Neural progenitor cell (in vitro differentiated cells): ENCODE measurements around the gene COL25A1. TPM values are rescaled to one million over a fixed set of nuclear protein-coding genes. Genes with fewer than 3 reads are reported as not detected.

ENCODE experiments used
- DNase-seq: peaks from one replicate; pipeline ENCODE4 v3.0.0-alpha.2; 2016; ENCODE audit warnings: low spot score
- H2AFZ ChIP-seq: fragments of 200-600 bp; sonication (generic); replicated peaks from 2 replicates; pipeline ENCODE4 v1.6.1; 2016; ENCODE audit warnings: antibody characterized with exemption
- H3F3A ChIP-seq: fragments of 200-600 bp; sonication (generic); 2 replicates; pipeline ENCODE4 v1.6.1; 2016; ENCODE audit warnings: antibody characterized with exemption, low read depth
- H3K27ac ChIP-seq: fragments of 200-600 bp; sonication (generic); 2 replicates; pipeline ENCODE4 v1.5.1; 2016; ENCODE audit warnings: mild to moderate bottlenecking
- H3K27me3 ChIP-seq: fragments of 200-600 bp; sonication (generic); 2 replicates; pipeline ENCODE4 v1.6.1; 2016; ENCODE audit warnings: mild to moderate bottlenecking, moderate library complexity
- H3K36me3 ChIP-seq: fragments of 200-600 bp; sonication (generic); 2 replicates; pipeline ENCODE4 v1.5.1; 2016
- H3K4me1 ChIP-seq: fragments of 200-600 bp; sonication (generic); 2 replicates; pipeline ENCODE4 v1.6.1; 2016; ENCODE audit warnings: mixed run types
- H3K4me2 ChIP-seq: fragments of 200-600 bp; sonication (generic); 2 replicates; pipeline ENCODE4 v1.6.1; 2016
- H3K4me3 ChIP-seq: fragments of 200-600 bp; sonication (generic); 2 replicates; pipeline ENCODE4 v1.5.1; 2016
- H3K79me2 ChIP-seq: fragments of 200-600 bp; sonication (generic); 2 replicates; pipeline ENCODE4 v1.6.1; 2016; ENCODE audit warnings: low read depth
- H3K9ac ChIP-seq: fragments of 200-600 bp; sonication (generic); 2 replicates; pipeline ENCODE4 v1.6.1; 2016
- H3K9me3 ChIP-seq: fragments of 200-600 bp; sonication (generic); 2 replicates; pipeline ENCODE4 v1.5.1; 2016; ENCODE audit warnings: low read depth
- H4K20me1 ChIP-seq: fragments of 200-600 bp; sonication (generic); 2 replicates; pipeline ENCODE4 v1.6.1; 2016; ENCODE audit warnings: low read depth
- H3K27ac Mint-ChIP-seq: 3 replicates; pipeline ENCODE4 v1.8.0; 2021; ENCODE audit warnings: mixed read lengths
- H3K27me3 Mint-ChIP-seq: 2 replicates; pipeline ENCODE4 v1.8.0; 2022; ENCODE audit warnings: low read depth, mild to moderate bottlenecking, inconsistent platforms, moderate library complexity, mixed read lengths; ENCODE audit not compliant: insufficient read depth
- H3K36me3 Mint-ChIP-seq: 3 replicates; pipeline ENCODE4 v1.8.0; 2021; ENCODE audit warnings: mixed read lengths
- H3K4me1 Mint-ChIP-seq: 3 replicates; pipeline ENCODE4 v1.8.0; 2021; ENCODE audit warnings: mixed read lengths
- H3K4me3 Mint-ChIP-seq: 3 replicates; pipeline ENCODE4 v1.8.0; 2021; ENCODE audit warnings: mild to moderate bottlenecking, moderate library complexity, mixed read lengths
- H3K9me3 Mint-ChIP-seq: 3 replicates; pipeline ENCODE4 v1.8.0; 2020; ENCODE audit warnings: mixed read lengths
- CTCF ChIP-seq: fragments of 200-600 bp; sonication (generic); IDR thresholded peaks from 2 replicates; pipeline ENCODE4 v1.5.1; 2017; ENCODE audit warnings: antibody characterized with exemption, mild to moderate bottlenecking
- EZH2 ChIP-seq: fragments of 200-600 bp; sonication (generic); IDR thresholded peaks from 2 replicates; pipeline ENCODE4 v1.6.1; 2017; ENCODE audit warnings: antibody characterized with exemption, mild to moderate bottlenecking, moderate library complexity
- EZH2phosphoT487 ChIP-seq: fragments of 200-600 bp; sonication (generic); IDR thresholded peaks from 2 replicates; pipeline ENCODE4 v1.6.1; 2017; ENCODE audit warnings: antibody characterized with exemption
- total RNA-seq: library from RNA; depleted of rRNA; stranded (reverse); fragments of >200 nt; gene quantifications from 2 replicates; pipeline ENCODE4 v1.2.3, GENCODE V29; 2015; ENCODE audit warnings: low replicate concordance

Gene COL25A1
- total RNA-seq, 1 donor from 2014 or later = 1.3 TPM

GRCh38 chr4:109256818-109257217, 45.6 kb downstream of the COL25A1 start:
- no peaks in the 10 kb centered on the region for H3K9me3 ChIP-seq
- no peak overlapping the region for H3K27ac ChIP-seq
- Mint-ChIP-seq H3K27ac (no peak overlapping the region), H3K4me3 (no peak overlapping the region), H3K36me3 (no peaks in the 10 kb centered on the region), H3K9me3 (peaks cover 2% of the 10 kb centered on the region), H3K27me3 (peaks cover 2% of the 10 kb centered on the region), H3K4me1 (peaks cover 11% of the 10 kb centered on the region)
- no peak overlapping the region for H3K4me3 ChIP-seq
- H3K79me2 ChIP-seq = no peaks in the 10 kb centered on the region
- H2AFZ ChIP-seq = no peak overlapping the region
- DNase-seq = no peak
- no peaks in the 10 kb centered on the region for H3K36me3 ChIP-seq
- no peaks in the 10 kb centered on the region for H3F3A ChIP-seq
- H4K20me1 ChIP-seq = no peaks in the 10 kb centered on the region
- no peak overlapping the region for H3K9ac ChIP-seq
- no peaks in the 10 kb centered on the region for H3K4me1 ChIP-seq
- TF ChIP-seq EZH2phosphoT487 = no peak
- TF ChIP-seq CTCF = no peak
- TF ChIP-seq EZH2 = no peak
- H3K4me2 ChIP-seq = no peak overlapping the region
- no peaks in the 10 kb centered on the region for H3K27me3 ChIP-seq

GRCh38 chr4:109254845-109255244, 47.6 kb downstream of the COL25A1 start:
- Histone ChIP-seq H3K4me3 (no peak overlapping the region), H2AFZ (no peak overlapping the region), H3K79me2 (no peaks in the 10 kb centered on the region), H3K4me1 (no peaks in the 10 kb centered on the region), H3K4me2 (no peak overlapping the region), H4K20me1 (no peaks in the 10 kb centered on the region), H3F3A (no peaks in the 10 kb centered on the region), H3K9me3 (no peaks in the 10 kb centered on the region), H3K9ac (no peak overlapping the region), H3K27ac (no peak overlapping the region), H3K27me3 (no peaks in the 10 kb centered on the region), H3K36me3 (no peaks in the 10 kb centered on the region)
- no peak overlapping the region for H3K27ac Mint-ChIP-seq
- TF ChIP-seq EZH2phosphoT487 (no peak), CTCF (no peak), EZH2 (no peak)
- peaks cover 2% of the 10 kb centered on the region for H3K9me3 Mint-ChIP-seq
- H3K36me3 Mint-ChIP-seq = no peaks in the 10 kb centered on the region
- no peak overlapping the region for H3K4me3 Mint-ChIP-seq
- no peaks in the 10 kb centered on the region for H3K27me3 Mint-ChIP-seq
- DNase-seq = no peak
- H3K4me1 Mint-ChIP-seq = peaks cover 9% of the 10 kb centered on the region

GRCh38 chr4:109251396-109251795, 51.1 kb downstream of the COL25A1 start:
- Histone ChIP-seq H3K79me2 (no peaks in the 10 kb centered on the region), H3K36me3 (no peaks in the 10 kb centered on the region), H3K27me3 (no peaks in the 10 kb centered on the region), H2AFZ (no peak overlapping the region), H3K4me2 (no peak overlapping the region), H3K9ac (no peak overlapping the region), H3K4me1 (no peaks in the 10 kb centered on the region), H3K4me3 (no peak overlapping the region), H3F3A (no peaks in the 10 kb centered on the region), H3K9me3 (no peaks in the 10 kb centered on the region), H3K27ac (no peak overlapping the region), H4K20me1 (no peaks in the 10 kb centered on the region)
- Mint-ChIP-seq H3K9me3 (peaks cover 2% of the 10 kb centered on the region), H3K36me3 (no peaks in the 10 kb centered on the region), H3K4me1 (no peaks in the 10 kb centered on the region), H3K27me3 (no peaks in the 10 kb centered on the region), H3K27ac (no peak overlapping the region), H3K4me3 (no peak overlapping the region)
- TF ChIP-seq EZH2 = no peak
- no peak for TF ChIP-seq EZH2phosphoT487
- no peak for TF ChIP-seq CTCF
- DNase-seq = no peak
